Hypothalamus (tissue), 51 donors: ENCODE results near the gene MRPL20.
"Not testable (repeated sequence)": the region's sequence is repeated elsewhere in the genome, so short reads cannot be mapped to it uniquely, and the experiment has no call there.

Experiments
- DNase-seq, 51 donors: peaks; one replicate each; lab custom pipeline; 2025; lab: John Stamatoyannopoulos, UW

Gene MRPL20

GRCh38 chr1:1390675-1391074 is 16.4 kb downstream of the MRPL20 start:
- DNase-seq: no peak

- no peak for DNase-seq
These were observed 19.0 kb downstream of the MRPL20 start for GRCh38 chr1:1388078-1388472.

- no peak for DNase-seq
These were observed 19.7 kb downstream of the MRPL20 start for GRCh38 chr1:1387098-1388077.

- no peak for DNase-seq
These were observed 21.2 kb downstream of the MRPL20 start for GRCh38 chr1:1385931-1386330.

GRCh38 chr1:1385339-1385738 is 21.8 kb downstream of the MRPL20 start:
- not testable (repeated sequence) for DNase-seq

- DNase-seq: no peak
These were observed 25.8 kb downstream of the MRPL20 start for GRCh38 chr1:1381294-1381693.

GRCh38 chr1:1380860-1381259 is 26.2 kb downstream of the MRPL20 start:
- no peak for DNase-seq

- no peak for DNase-seq
These were observed 29.4 kb downstream of the MRPL20 start for GRCh38 chr1:1377540-1378205.

- no peak for DNase-seq
These were observed 30.4 kb downstream of the MRPL20 start for GRCh38 chr1:1376551-1377226.

GRCh38 chr1:1374929-1375662 is 32.0 kb downstream of the MRPL20 start, which contains the start of gene AURKAIP1:
Gene AURKAIP1 (minus strand): TSS chr1:1375207. CDS start chr1:1374756, 451 bp downstream.
- peak; percentile 69 to 100 (median 98) for DNase-seq

GRCh38 chr1:1374589-1374928 is 32.5 kb downstream of the MRPL20 start:
- DNase-seq: no peak

GRCh38 chr1:1373815-1374588 is 33.1 kb downstream of the MRPL20 start:
- no peak for DNase-seq

- no peak for DNase-seq
These were observed 33.9 kb downstream of the MRPL20 start for GRCh38 chr1:1373051-1373814.

GRCh38 chr1:1371746-1372711 is 35.1 kb downstream of the MRPL20 start:
- DNase-seq: peak in 24 of 51 donors; percentile 15 to 67 (median 35)

- DNase-seq: no peak
These were observed 35.7 kb downstream of the MRPL20 start for GRCh38 chr1:1371364-1371745.

- DNase-seq: no peak
These were observed 36.3 kb downstream of the MRPL20 start for GRCh38 chr1:1370771-1371300.

- not testable (repeated sequence) for DNase-seq
These were observed 37.0 kb downstream of the MRPL20 start for GRCh38 chr1:1370094-1370493.

GRCh38 chr1:1367315-1367714 is 39.8 kb downstream of the MRPL20 start:
- no peak for DNase-seq
